A673 (cell line): ENCODE data around the gene SHISAL1. TPM values are rescaled to one million over a fixed set of nuclear protein-coding genes. Genes with fewer than 3 reads are reported as not detected.

Experiments used
- BruUV-seq: library from RNA; stranded (reverse); fragments of 400-500 nt; replicated peaks from 2 replicates; lab custom pipeline; 2021; lab: Mats Ljungman, UMichigan
- CTCF ChIA-PET: fragments of 300-600 bp; sonication (Branson Sonifier 250); formaldehyde crosslinking; loops from one replicate; lab custom pipeline; 2022; ENCODE audit warnings: antibody characterized with exemption; lab: Charles Lee
- POLR2A ChIA-PET: fragments of 300-600 bp; sonication (Branson Sonifier 250); formaldehyde crosslinking; loops from one replicate; lab custom pipeline; 2022; ENCODE audit warnings: antibody characterized with exemption; ENCODE audit not compliant: low non-redundant PET; lab: Charles Lee
- DNase-seq: peaks from one replicate; pipeline ENCODE4 v3.0.0-alpha.2; 2015; ENCODE audit warnings: low spot score
- H3K27ac ChIP-seq: fragments of 200-600 bp; sonication (generic); 2 replicates; pipeline ENCODE4 v1.5.1; 2016; ENCODE audit warnings: mixed run types, low read depth, mild to moderate bottlenecking, mixed read lengths, antibody characterized with exemption, low read length; ENCODE audit not compliant: poor library complexity, severe bottlenecking
- H3K27me3 ChIP-seq: fragments of 200-600 bp; sonication (generic); replicated peaks from 2 replicates; pipeline ENCODE4 v1.6.1; 2017; ENCODE audit warnings: mixed run types, low read depth, mild to moderate bottlenecking, mixed read lengths, antibody characterized with exemption, low read length; ENCODE audit not compliant: insufficient read depth, poor library complexity
- H3K36me3 ChIP-seq: fragments of 200-600 bp; sonication (generic); 2 replicates; pipeline ENCODE4 v1.6.1; 2016; ENCODE audit warnings: mixed run types, mild to moderate bottlenecking, mixed read lengths, antibody characterized with exemption, low read length; ENCODE audit not compliant: insufficient read depth, poor library complexity, severe bottlenecking
- H3K4me1 ChIP-seq: fragments of 200-600 bp; sonication (generic); 2 replicates; pipeline ENCODE4 v1.6.1; 2017; ENCODE audit warnings: mixed run types, mild to moderate bottlenecking, mixed read lengths, antibody characterized with exemption, low read length; ENCODE audit not compliant: insufficient read depth, poor library complexity, severe bottlenecking
- H3K4me3 ChIP-seq: fragments of 200-600 bp; sonication (generic); 2 replicates; pipeline ENCODE4 v1.5.1; 2016; ENCODE audit warnings: low read depth, mixed run types, mild to moderate bottlenecking, mixed read lengths, low read length; ENCODE audit not compliant: poor library complexity, severe bottlenecking
- H3K9me3 ChIP-seq: fragments of 200-600 bp; sonication (generic); 2 replicates; pipeline ENCODE4 v1.6.1; 2016; ENCODE audit warnings: mixed run types, low read depth, mild to moderate bottlenecking, mixed read lengths, antibody characterized with exemption, low read length; ENCODE audit not compliant: poor library complexity, severe bottlenecking
- EZH2 ChIP-seq: fragments of 200-600 bp; sonication (generic); IDR thresholded peaks from 2 replicates; pipeline ENCODE4 v1.6.1; 2017; ENCODE audit warnings: borderline replicate concordance, low read depth, mild to moderate bottlenecking, mixed read lengths, antibody characterized with exemption, low read length; ENCODE audit not compliant: poor library complexity, severe bottlenecking
- intact Hi-C: fragments of 100-400 bp; cut with micrococcal nuclease; formaldehyde crosslinking; loops from one replicate; pipeline ENCODE4 v1.10.0; 2022; ENCODE audit not compliant: unreplicated experiment
- total RNA-seq: library from RNA; stranded (reverse); gene quantifications from 2 replicates; pipeline ENCODE4 v1.2.3, GENCODE V29; 2021
- TF ChIP-seq, protein P1 (sequence below): fragments of 300-800, 200-600 bp; sonication (generic); conservative IDR thresholded peaks from 2 replicates; pipeline ENCODE4 v1.5.1; 2017; ENCODE audit warnings: low read depth, mild to moderate bottlenecking, antibody characterized with exemption, low read length, moderate library complexity, mixed read lengths

Gene SHISAL1
- total RNA-seq, 1 experiment from 2014 or later = 1.8 TPM

- no peak for DNase-seq
- ChIA-PET POLR2A (no interaction called here), CTCF (no interaction called here)
- H3K27ac ChIP-seq = no peak overlapping the region
- no peaks in the 10 kb centered on the region for H3K9me3 ChIP-seq
- intact Hi-C loops = no loop called here
- H3K4me1 ChIP-seq = no peaks in the 10 kb centered on the region
- H3K4me3 ChIP-seq = no peak overlapping the region
- no TSS peak for BruUV-seq
- TF ChIP-seq EZH2 = no peak
- TF ChIP-seq, protein P1, sequence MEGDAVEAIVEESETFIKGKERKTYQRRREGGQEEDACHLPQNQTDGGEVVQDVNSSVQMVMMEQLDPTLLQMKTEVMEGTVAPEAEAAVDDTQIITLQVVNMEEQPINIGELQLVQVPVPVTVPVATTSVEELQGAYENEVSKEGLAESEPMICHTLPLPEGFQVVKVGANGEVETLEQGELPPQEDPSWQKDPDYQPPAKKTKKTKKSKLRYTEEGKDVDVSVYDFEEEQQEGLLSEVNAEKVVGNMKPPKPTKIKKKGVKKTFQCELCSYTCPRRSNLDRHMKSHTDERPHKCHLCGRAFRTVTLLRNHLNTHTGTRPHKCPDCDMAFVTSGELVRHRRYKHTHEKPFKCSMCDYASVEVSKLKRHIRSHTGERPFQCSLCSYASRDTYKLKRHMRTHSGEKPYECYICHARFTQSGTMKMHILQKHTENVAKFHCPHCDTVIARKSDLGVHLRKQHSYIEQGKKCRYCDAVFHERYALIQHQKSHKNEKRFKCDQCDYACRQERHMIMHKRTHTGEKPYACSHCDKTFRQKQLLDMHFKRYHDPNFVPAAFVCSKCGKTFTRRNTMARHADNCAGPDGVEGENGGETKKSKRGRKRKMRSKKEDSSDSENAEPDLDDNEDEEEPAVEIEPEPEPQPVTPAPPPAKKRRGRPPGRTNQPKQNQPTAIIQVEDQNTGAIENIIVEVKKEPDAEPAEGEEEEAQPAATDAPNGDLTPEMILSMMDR = no peak
- H3K36me3 ChIP-seq = no peaks in the 10 kb centered on the region
- no peaks in the 10 kb centered on the region for H3K27me3 ChIP-seq
Measured at GRCh38 chr22:44256085-44256484, 56.7 kb downstream of the SHISAL1 start.

DNA sequence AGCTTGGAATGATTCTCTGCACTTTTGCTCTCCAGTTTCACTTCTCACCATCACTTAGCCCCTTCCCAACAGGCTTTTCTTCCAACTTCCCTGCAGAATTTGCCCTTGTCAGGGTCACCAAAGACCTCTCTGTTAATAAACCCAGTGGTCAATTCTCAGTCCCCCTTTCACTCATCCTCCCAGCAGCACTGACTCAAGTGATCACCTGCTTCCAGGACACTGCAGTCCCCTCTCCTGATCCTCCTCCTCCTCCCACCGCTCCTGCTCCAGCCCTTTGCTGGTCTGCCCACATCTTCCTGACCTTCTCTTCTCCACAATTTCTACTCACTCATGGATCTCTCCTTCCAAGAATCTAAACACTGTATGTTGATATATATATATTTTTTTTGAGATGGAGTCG, 57.9 kb downstream of the SHISAL1 start:
- no peak for DNase-seq
- H3K4me1 ChIP-seq = no peaks in the 10 kb centered on the region
- TF ChIP-seq EZH2 = no peak
- TF ChIP-seq, protein P1 = no peak
- no peak overlapping the region for H3K27ac ChIP-seq
- ChIA-PET POLR2A (no interaction called here), CTCF (no interaction called here)
- no peak overlapping the region for H3K4me3 ChIP-seq
- peaks cover 6% of the 10 kb centered on the region for H3K9me3 ChIP-seq
- intact Hi-C loops = no loop called here
- H3K27me3 ChIP-seq = no peaks in the 10 kb centered on the region
- no peaks in the 10 kb centered on the region for H3K36me3 ChIP-seq
- no TSS peak for BruUV-seq

DNA sequence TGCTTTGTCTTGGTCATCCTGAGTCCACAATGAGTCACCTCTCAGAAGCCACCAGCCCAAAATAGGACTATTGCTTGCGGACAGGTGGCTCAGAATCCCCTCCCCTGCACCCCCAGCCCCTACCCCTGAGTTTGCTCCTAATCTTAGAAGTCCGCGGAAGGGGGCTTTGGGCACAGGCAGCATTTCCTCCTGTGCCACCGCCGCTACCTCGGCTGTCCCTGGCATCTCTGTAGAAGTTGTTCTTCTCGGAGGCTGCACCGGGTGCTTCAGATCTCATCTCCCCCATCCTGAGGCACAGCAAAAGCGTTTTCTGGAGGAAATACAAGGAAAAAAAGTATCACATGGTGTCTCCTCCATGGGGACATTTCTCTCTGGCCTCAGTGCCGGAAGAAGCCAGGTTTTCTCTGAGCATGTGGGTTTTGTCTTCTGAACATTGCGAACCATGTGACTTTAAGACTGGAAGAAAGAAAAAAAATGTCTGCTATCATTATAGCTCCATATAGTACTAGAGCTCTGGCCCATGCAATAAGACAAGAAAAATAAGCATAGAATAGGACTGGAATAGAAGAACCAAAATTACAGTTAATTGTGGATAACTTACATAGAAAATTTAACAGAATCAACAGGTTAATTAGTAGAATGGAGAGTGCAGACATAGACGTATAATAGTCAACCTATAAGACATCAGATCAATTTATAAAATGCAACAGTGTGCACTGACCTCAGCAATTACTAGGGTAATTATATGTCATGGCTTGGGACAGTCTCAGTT, 63.2 kb downstream of the SHISAL1 start:
- no TSS peak for BruUV-seq
- H3K4me1 ChIP-seq = no peaks in the 10 kb centered on the region
- DNase-seq = no peak
- no peaks in the 10 kb centered on the region for H3K36me3 ChIP-seq
- ChIA-PET POLR2A (no interaction called here), CTCF (no interaction called here)
- H3K27ac ChIP-seq = no peak overlapping the region
- intact Hi-C loops = no loop called here
- peaks cover 7% of the 10 kb centered on the region for H3K9me3 ChIP-seq
- TF ChIP-seq EZH2 = no peak
- TF ChIP-seq, protein P1 = no peak
- no peaks in the 10 kb centered on the region for H3K27me3 ChIP-seq
- H3K4me3 ChIP-seq = no peak overlapping the region
